Neural progenitor cell (in vitro differentiated cells): Measurements from ENCODE around the gene SDK1. TPM values are rescaled to one million over a fixed set of nuclear protein-coding genes. Genes with fewer than 3 reads are reported as not detected.

ENCODE experiments used
- DNase-seq: peaks from one replicate; pipeline ENCODE4 v3.0.0-alpha.2; 2016; ENCODE audit warnings: low spot score
- H2AFZ ChIP-seq: fragments of 200-600 bp; sonication (generic); replicated peaks from 2 replicates; pipeline ENCODE4 v1.6.1; 2016; ENCODE audit warnings: antibody characterized with exemption
- H3F3A ChIP-seq: fragments of 200-600 bp; sonication (generic); 2 replicates; pipeline ENCODE4 v1.6.1; 2016; ENCODE audit warnings: antibody characterized with exemption, low read depth
- H3K27ac ChIP-seq: fragments of 200-600 bp; sonication (generic); 2 replicates; pipeline ENCODE4 v1.5.1; 2016; ENCODE audit warnings: mild to moderate bottlenecking
- H3K27me3 ChIP-seq: fragments of 200-600 bp; sonication (generic); 2 replicates; pipeline ENCODE4 v1.6.1; 2016; ENCODE audit warnings: mild to moderate bottlenecking, moderate library complexity
- H3K36me3 ChIP-seq: fragments of 200-600 bp; sonication (generic); 2 replicates; pipeline ENCODE4 v1.5.1; 2016
- H3K4me1 ChIP-seq: fragments of 200-600 bp; sonication (generic); 2 replicates; pipeline ENCODE4 v1.6.1; 2016; ENCODE audit warnings: mixed run types
- H3K4me2 ChIP-seq: fragments of 200-600 bp; sonication (generic); 2 replicates; pipeline ENCODE4 v1.6.1; 2016
- H3K4me3 ChIP-seq: fragments of 200-600 bp; sonication (generic); 2 replicates; pipeline ENCODE4 v1.5.1; 2016
- H3K79me2 ChIP-seq: fragments of 200-600 bp; sonication (generic); 2 replicates; pipeline ENCODE4 v1.6.1; 2016; ENCODE audit warnings: low read depth
- H3K9ac ChIP-seq: fragments of 200-600 bp; sonication (generic); 2 replicates; pipeline ENCODE4 v1.6.1; 2016
- H3K9me3 ChIP-seq: fragments of 200-600 bp; sonication (generic); 2 replicates; pipeline ENCODE4 v1.5.1; 2016; ENCODE audit warnings: low read depth
- H4K20me1 ChIP-seq: fragments of 200-600 bp; sonication (generic); 2 replicates; pipeline ENCODE4 v1.6.1; 2016; ENCODE audit warnings: low read depth
- H3K27ac Mint-ChIP-seq: 3 replicates; pipeline ENCODE4 v1.8.0; 2021; ENCODE audit warnings: mixed read lengths
- H3K27me3 Mint-ChIP-seq: 2 replicates; pipeline ENCODE4 v1.8.0; 2022; ENCODE audit warnings: low read depth, mild to moderate bottlenecking, inconsistent platforms, moderate library complexity, mixed read lengths; ENCODE audit not compliant: insufficient read depth
- H3K36me3 Mint-ChIP-seq: 3 replicates; pipeline ENCODE4 v1.8.0; 2021; ENCODE audit warnings: mixed read lengths
- H3K4me1 Mint-ChIP-seq: 3 replicates; pipeline ENCODE4 v1.8.0; 2021; ENCODE audit warnings: mixed read lengths
- H3K4me3 Mint-ChIP-seq: 3 replicates; pipeline ENCODE4 v1.8.0; 2021; ENCODE audit warnings: mild to moderate bottlenecking, moderate library complexity, mixed read lengths
- H3K9me3 Mint-ChIP-seq: 3 replicates; pipeline ENCODE4 v1.8.0; 2020; ENCODE audit warnings: mixed read lengths
- EZH2 ChIP-seq: fragments of 200-600 bp; sonication (generic); IDR thresholded peaks from 2 replicates; pipeline ENCODE4 v1.6.1; 2017; ENCODE audit warnings: antibody characterized with exemption, mild to moderate bottlenecking, moderate library complexity
- EZH2phosphoT487 ChIP-seq: fragments of 200-600 bp; sonication (generic); IDR thresholded peaks from 2 replicates; pipeline ENCODE4 v1.6.1; 2017; ENCODE audit warnings: antibody characterized with exemption
- total RNA-seq: library from RNA; depleted of rRNA; stranded (reverse); fragments of >200 nt; gene quantifications from 2 replicates; pipeline ENCODE4 v1.2.3, GENCODE V29; 2015; ENCODE audit warnings: low replicate concordance
- TF ChIP-seq, protein P1 (sequence below): fragments of 200-600 bp; sonication (generic); IDR thresholded peaks from 2 replicates; pipeline ENCODE4 v1.5.1; 2017; ENCODE audit warnings: antibody characterized with exemption, mild to moderate bottlenecking

SDK1 gene
- total RNA-seq, 1 donor from 2014 or later = 4.9 TPM

GRCh38 chr7:4241304-4241612, 940.2 kb downstream of the SDK1 start:
- Histone ChIP-seq H3K9ac (no peak overlapping the region), H3K36me3 (no peaks in the 10 kb centered on the region), H3F3A (no peaks in the 10 kb centered on the region), H3K4me2 (no peak overlapping the region), H4K20me1 (no peaks in the 10 kb centered on the region), H3K79me2 (no peaks in the 10 kb centered on the region), H3K4me3 (no peak overlapping the region), H3K27me3 (no peaks in the 10 kb centered on the region), H2AFZ (no peak overlapping the region), H3K9me3 (no peaks in the 10 kb centered on the region), H3K4me1 (peaks cover 15% of the 10 kb centered on the region), H3K27ac (no peak overlapping the region)
- H3K9me3 Mint-ChIP-seq = peaks cover 2% of the 10 kb centered on the region
- no peak overlapping the region for H3K27ac Mint-ChIP-seq
- DNase-seq = no peak
- peaks cover 10% of the 10 kb centered on the region for H3K27me3 Mint-ChIP-seq
- no peak for TF ChIP-seq EZH2phosphoT487
- TF ChIP-seq, protein P1, sequence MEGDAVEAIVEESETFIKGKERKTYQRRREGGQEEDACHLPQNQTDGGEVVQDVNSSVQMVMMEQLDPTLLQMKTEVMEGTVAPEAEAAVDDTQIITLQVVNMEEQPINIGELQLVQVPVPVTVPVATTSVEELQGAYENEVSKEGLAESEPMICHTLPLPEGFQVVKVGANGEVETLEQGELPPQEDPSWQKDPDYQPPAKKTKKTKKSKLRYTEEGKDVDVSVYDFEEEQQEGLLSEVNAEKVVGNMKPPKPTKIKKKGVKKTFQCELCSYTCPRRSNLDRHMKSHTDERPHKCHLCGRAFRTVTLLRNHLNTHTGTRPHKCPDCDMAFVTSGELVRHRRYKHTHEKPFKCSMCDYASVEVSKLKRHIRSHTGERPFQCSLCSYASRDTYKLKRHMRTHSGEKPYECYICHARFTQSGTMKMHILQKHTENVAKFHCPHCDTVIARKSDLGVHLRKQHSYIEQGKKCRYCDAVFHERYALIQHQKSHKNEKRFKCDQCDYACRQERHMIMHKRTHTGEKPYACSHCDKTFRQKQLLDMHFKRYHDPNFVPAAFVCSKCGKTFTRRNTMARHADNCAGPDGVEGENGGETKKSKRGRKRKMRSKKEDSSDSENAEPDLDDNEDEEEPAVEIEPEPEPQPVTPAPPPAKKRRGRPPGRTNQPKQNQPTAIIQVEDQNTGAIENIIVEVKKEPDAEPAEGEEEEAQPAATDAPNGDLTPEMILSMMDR = no peak
- no peak for TF ChIP-seq EZH2
- peaks cover 34% of the 10 kb centered on the region for H3K4me1 Mint-ChIP-seq
- H3K4me3 Mint-ChIP-seq = no peak overlapping the region
- H3K36me3 Mint-ChIP-seq = peaks cover 22% of the 10 kb centered on the region

GRCh38 chr7:4241791-4242190, 940.7 kb downstream of the SDK1 start:
- TF ChIP-seq EZH2 = no peak
- TF ChIP-seq EZH2phosphoT487 = no peak
- TF ChIP-seq, protein P1 = peak; percentile 46
- H3K79me2 ChIP-seq = no peaks in the 10 kb centered on the region
- Mint-ChIP-seq H3K36me3 (peaks cover 19% of the 10 kb centered on the region), H3K4me3 (no peak overlapping the region), H3K9me3 (peaks cover 2% of the 10 kb centered on the region), H3K27ac (no peak overlapping the region), H3K4me1 (peaks cover 31% of the 10 kb centered on the region), H3K27me3 (peaks cover 10% of the 10 kb centered on the region)
- no peak overlapping the region for H2AFZ ChIP-seq
- H3K4me1 ChIP-seq = peaks cover 15% of the 10 kb centered on the region
- H3K27me3 ChIP-seq = no peaks in the 10 kb centered on the region
- H3K4me3 ChIP-seq = no peak overlapping the region
- H3K9ac ChIP-seq = no peak overlapping the region
- no peaks in the 10 kb centered on the region for H3K9me3 ChIP-seq
- no peaks in the 10 kb centered on the region for H3K36me3 ChIP-seq
- no peaks in the 10 kb centered on the region for H3F3A ChIP-seq
- no peaks in the 10 kb centered on the region for H4K20me1 ChIP-seq
- H3K27ac ChIP-seq = no peak overlapping the region
- no peak overlapping the region for H3K4me2 ChIP-seq
- DNase-seq = peak; percentile 25

DNA sequence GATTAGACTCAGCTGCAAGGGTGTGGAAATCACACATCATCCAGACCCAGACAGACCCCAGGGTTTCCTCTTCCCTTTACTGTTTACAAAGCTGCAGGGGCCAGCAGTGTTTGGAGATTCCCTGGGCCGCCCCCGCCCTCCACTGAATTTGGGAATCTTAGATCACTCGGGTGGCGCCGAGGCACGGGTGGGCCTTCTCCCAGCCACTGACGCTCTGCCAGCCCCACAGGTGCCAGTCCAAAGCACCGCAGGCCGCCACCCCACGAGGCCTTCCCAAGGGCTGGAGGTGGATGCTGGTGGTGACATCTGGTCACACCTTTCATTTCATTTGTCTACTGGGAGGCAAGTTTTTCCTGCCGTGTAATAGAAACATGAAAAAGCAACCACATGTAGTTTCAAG, 941.7 kb downstream of the SDK1 start:
- Histone ChIP-seq H3F3A (peaks cover under 1% of the 10 kb centered on the region), H4K20me1 (no peaks in the 10 kb centered on the region), H3K4me3 (no peak overlapping the region), H3K79me2 (no peaks in the 10 kb centered on the region), H3K4me1 (peaks cover 15% of the 10 kb centered on the region), H2AFZ (no peak overlapping the region), H3K27me3 (no peaks in the 10 kb centered on the region), H3K36me3 (no peaks in the 10 kb centered on the region), H3K4me2 (no peak overlapping the region), H3K9me3 (no peaks in the 10 kb centered on the region), H3K27ac (no peak overlapping the region), H3K9ac (no peak overlapping the region)
- DNase-seq = no peak
- Mint-ChIP-seq H3K27me3 (peaks cover 12% of the 10 kb centered on the region), H3K4me3 (no peak overlapping the region), H3K27ac (no peak overlapping the region), H3K4me1 (peaks cover 24% of the 10 kb centered on the region), H3K36me3 (peaks cover 16% of the 10 kb centered on the region), H3K9me3 (peaks cover 2% of the 10 kb centered on the region)
- TF ChIP-seq EZH2phosphoT487 (no peak), EZH2 (no peak)
- TF ChIP-seq, protein P1 = no peak
